Lower lobe of right lung (tissue), 2 donors: ENCODE data around the gene RPS6KA2. TPM values are rescaled to one million over a fixed set of nuclear protein-coding genes. Genes with fewer than 3 reads are reported as not detected.

Source experiments
- ATAC-seq, 2 donors: fragments of 200-7000 bp; cut with Tn5 transposase; one replicate each; pipeline ENCODE4 v1.9.1; 2020 to 2022; ENCODE audit warnings: mild to moderate bottlenecking in 2 of 2, moderate library complexity in 2 of 2
- DNase-seq: peaks from one replicate; pipeline ENCODE4 v3.0.0-alpha.2; 2020
- H3K27ac ChIP-seq: fragments of 200-600 bp; one replicate; pipeline ENCODE4 v1.8.0; 2022
- H3K27me3 ChIP-seq: fragments of 200-600 bp; one replicate; pipeline ENCODE4 v1.8.0; 2022; ENCODE audit warnings: low read depth
- H3K36me3 ChIP-seq: fragments of 200-600 bp; one replicate; pipeline ENCODE4 v1.8.0; 2022; ENCODE audit warnings: mild to moderate bottlenecking
- H3K4me1 ChIP-seq: fragments of 200-600 bp; one replicate; pipeline ENCODE4 v1.8.0; 2022
- H3K4me3 ChIP-seq: fragments of 200-600 bp; one replicate; pipeline ENCODE4 v1.8.0; 2022; ENCODE audit warnings: mild to moderate bottlenecking
- H3K9me3 ChIP-seq: fragments of 200-600 bp; one replicate; pipeline ENCODE4 v1.8.0; 2022
- intact Hi-C: fragments of 100-400 bp; cut with DNase I; formaldehyde crosslinking; loops from one replicate; pipeline ENCODE4 v1.11.0; 2022
- total RNA-seq: library from RNA; stranded (reverse); fragmentation: NEBNext Ultra II Directional; extraction: Animal tissue kit (Norgen Biotek cat#: 25700); gene quantifications from one replicate; pipeline ENCODE4 v1.2.1, GENCODE V29; 2021
- TF ChIP-seq, protein P1 (sequence below): fragments of 200-600 bp; IDR thresholded peaks from one replicate; pipeline ENCODE4 v1.8.0; 2022; ENCODE audit warnings: antibody characterized with exemption, mild to moderate bottlenecking
- donor health status: DM: no; HTN: yes; CAD: no; lungs with severe emphysema.

The RPS6KA2 gene
- total RNA-seq, 1 donor from 2014 or later, result 102 TPM

DNA sequence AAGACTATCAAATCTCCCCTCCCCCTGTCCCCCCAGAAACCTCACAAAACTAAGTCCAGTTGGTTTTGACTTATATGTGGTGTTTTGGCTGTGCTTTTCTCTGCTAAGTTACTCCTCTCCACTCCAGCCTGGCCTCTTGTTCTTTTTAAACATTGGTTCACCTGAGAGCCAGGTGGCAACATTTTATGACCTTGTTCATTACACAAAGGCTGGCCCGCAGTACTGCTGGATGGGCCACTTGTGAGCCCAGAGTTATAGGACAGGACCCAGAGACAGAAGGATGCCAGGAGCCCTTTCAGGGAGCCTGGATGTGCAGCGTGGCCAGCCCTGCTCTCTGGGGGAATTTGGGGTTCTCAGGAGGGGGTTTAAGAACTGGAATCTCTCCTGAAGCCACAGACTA lies 130.6 kb downstream of the RPS6KA2 start:
- no peak for DNase-seq
- H3K36me3 ChIP-seq, result peaks cover 79% of the 10 kb centered on the region

DNA sequence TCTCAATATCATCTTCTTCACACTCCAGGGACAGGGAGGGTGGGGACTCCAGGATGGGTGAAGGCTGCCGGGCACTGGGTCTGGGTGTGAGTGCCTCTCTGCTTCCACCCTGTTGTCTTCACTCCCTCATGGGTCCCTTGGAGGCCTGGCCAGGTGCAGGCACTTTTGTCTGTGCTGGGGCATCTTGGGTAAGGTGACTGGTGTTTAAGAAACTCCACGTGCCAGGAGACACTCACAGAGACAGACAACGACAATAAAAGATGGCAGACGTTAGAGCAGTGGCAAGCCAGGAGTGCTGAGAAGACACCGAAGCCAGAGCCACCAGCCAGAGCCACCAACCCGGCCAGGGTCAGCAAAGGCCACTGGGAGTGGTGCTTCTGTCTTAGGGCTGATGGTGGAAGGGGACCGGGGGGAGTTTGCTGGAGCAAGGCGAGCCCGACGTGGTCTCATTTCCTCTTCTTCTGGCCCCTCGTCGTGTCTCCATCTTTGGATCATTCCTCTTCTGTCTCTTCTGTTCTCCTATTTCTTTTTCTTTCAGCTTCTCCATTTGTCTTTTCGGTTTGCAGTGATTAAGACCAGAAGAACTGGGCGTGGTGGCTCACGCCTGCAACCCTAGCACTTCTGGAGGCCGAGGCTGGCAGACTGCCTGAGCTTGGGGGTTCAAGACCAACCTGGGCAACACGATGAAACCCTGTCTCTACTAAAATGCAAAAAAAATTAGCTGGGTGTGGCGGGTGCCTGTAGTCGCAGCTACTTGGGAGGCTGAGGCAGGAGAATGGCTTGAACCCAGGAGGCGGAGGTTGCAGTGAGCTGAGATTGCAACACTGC lies 131.3 kb downstream of the RPS6KA2 start:
- Histone ChIP-seq H3K36me3 (peaks cover 73% of the 10 kb centered on the region), H3K4me1 (peaks cover 11% of the 10 kb centered on the region), H3K27me3 (no peaks in the 10 kb centered on the region), H3K27ac (no peak overlapping the region), H3K9me3 (no peaks in the 10 kb centered on the region), H3K4me3 (no peak overlapping the region)
- intact Hi-C loops, result no loop called here
- DNase-seq, result no peak
- ATAC-seq, result no peak
- TF ChIP-seq, protein P1, sequence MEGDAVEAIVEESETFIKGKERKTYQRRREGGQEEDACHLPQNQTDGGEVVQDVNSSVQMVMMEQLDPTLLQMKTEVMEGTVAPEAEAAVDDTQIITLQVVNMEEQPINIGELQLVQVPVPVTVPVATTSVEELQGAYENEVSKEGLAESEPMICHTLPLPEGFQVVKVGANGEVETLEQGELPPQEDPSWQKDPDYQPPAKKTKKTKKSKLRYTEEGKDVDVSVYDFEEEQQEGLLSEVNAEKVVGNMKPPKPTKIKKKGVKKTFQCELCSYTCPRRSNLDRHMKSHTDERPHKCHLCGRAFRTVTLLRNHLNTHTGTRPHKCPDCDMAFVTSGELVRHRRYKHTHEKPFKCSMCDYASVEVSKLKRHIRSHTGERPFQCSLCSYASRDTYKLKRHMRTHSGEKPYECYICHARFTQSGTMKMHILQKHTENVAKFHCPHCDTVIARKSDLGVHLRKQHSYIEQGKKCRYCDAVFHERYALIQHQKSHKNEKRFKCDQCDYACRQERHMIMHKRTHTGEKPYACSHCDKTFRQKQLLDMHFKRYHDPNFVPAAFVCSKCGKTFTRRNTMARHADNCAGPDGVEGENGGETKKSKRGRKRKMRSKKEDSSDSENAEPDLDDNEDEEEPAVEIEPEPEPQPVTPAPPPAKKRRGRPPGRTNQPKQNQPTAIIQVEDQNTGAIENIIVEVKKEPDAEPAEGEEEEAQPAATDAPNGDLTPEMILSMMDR, result no peak

More for the DNA sequence above, 130.6 kb downstream of the RPS6KA2 start:
- Histone ChIP-seq H3K4me3 (no peak overlapping the region), H3K27me3 (no peaks in the 10 kb centered on the region), H3K4me1 (peaks cover 3% of the 10 kb centered on the region), H3K9me3 (no peaks in the 10 kb centered on the region), H3K27ac (no peak overlapping the region)
- intact Hi-C loops, result no loop called here
- ATAC-seq, result no peak
- TF ChIP-seq, protein P1, result no peak

DNA sequence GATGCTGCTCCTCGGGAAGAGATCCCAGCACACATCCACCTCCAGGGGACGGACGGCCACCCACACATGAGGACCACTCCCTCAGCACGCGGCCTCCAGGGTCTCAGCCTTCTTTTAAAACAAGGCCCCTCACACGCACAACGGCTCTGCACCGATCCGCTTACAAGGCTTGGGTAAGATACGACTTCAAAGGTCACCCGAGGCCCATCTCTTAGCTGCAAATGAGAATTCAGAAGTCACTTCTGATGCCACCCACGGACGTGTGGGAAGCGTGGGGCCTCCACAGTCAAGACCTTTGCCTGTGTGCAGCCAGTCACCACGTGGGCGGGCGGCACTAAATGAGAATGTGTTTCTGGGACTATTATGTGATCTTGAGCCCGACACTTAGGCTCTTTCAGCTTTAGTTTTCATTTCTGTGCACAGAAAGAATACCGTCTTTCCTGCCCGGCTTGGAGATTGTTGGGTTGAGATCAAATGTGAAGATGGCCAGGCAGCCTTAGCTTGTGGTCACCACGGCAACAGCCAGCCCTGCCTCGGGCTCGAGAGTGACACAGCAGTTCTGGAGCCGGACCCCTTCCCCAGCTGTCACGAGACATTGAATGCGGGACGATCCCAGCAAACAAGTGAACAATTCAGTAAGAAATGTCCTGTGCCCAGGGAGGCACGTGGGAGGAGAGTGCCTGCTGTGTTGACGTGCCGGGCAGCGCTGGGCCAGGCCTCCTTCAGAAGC lies 132.1 kb downstream of the RPS6KA2 start:
- Histone ChIP-seq H3K27ac (no peak overlapping the region), H3K4me1 (peaks cover 15% of the 10 kb centered on the region), H3K36me3 (peaks cover 73% of the 10 kb centered on the region), H3K4me3 (no peak overlapping the region), H3K27me3 (no peaks in the 10 kb centered on the region), H3K9me3 (no peaks in the 10 kb centered on the region)
- DNase-seq (no peak), ATAC-seq (no peak)
- TF ChIP-seq, protein P1, result no peak
- intact Hi-C loops, result no loop called here

DNA sequence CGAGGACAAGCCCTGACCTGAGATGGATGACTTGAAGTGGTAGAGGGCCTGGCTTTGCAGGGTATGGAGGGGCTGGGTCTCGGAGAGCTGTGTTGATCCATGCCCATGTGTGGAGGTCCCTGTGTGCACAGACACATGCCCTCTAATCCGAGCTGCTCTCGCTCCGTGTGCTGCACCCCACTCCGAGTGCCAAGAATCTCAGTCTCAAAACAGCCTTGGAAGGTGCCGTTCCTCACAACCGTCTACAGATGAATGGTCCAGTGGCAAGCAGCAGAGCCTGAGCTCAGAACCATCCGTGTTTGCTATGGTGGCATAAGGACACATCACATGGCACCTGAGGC lies 133.0 kb downstream of the RPS6KA2 start:
- DNase-seq (no peak), ATAC-seq (no peak)
- Histone ChIP-seq H3K36me3 (peaks cover 67% of the 10 kb centered on the region), H3K4me1 (peaks cover 21% of the 10 kb centered on the region), H3K27me3 (no peaks in the 10 kb centered on the region), H3K9me3 (no peaks in the 10 kb centered on the region), H3K4me3 (no peak overlapping the region), H3K27ac (no peak overlapping the region)
- intact Hi-C loops, result no loop called here
- TF ChIP-seq, protein P1, result no peak

DNA sequence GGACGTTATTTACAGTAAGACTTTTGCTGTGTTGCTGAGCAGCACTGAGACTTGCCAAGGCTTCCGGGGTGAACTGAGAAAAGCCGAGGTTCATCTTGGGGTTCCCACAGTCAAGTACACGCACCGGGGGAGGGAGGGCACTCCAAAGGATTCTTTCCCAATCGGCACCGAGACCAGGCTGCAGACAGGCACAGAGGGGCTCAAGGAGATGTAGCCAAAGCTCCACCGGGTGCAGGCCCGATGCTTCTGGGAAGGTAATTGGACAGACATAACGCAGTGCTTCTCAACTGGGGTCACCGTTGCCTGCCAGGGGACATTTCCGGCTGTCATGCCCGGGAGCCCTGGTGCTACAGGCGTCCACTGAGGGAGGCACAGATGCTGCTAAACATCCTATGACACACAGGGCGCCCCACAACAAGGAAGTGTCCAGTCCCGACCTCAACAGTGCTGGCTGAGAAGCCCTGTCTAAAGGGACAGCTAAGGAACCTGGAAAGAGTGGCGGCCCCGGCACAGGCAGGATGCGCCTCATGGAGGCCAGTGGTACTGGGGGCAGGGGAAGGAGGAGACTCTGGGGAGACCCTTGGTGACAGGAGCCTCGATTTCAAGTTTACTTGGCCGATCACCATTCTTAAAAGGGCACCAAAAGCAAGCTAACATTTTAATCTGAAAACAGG lies 133.5 kb downstream of the RPS6KA2 start:
- intact Hi-C loops, result no loop called here
- H3K9me3 ChIP-seq, result no peaks in the 10 kb centered on the region
- DNase-seq, result no peak
- no peak overlapping the region for H3K4me3 ChIP-seq
- TF ChIP-seq, protein P1, result no peak
- ATAC-seq, result no peak
- H3K27ac ChIP-seq, result no peak overlapping the region
- H3K36me3 ChIP-seq, result peaks cover 67% of the 10 kb centered on the region
- H3K27me3 ChIP-seq, result no peaks in the 10 kb centered on the region
- H3K4me1 ChIP-seq, result peaks cover 25% of the 10 kb centered on the region
